ENCODE measurements around the gene OBSCN.

OBSCN gene

DNA sequence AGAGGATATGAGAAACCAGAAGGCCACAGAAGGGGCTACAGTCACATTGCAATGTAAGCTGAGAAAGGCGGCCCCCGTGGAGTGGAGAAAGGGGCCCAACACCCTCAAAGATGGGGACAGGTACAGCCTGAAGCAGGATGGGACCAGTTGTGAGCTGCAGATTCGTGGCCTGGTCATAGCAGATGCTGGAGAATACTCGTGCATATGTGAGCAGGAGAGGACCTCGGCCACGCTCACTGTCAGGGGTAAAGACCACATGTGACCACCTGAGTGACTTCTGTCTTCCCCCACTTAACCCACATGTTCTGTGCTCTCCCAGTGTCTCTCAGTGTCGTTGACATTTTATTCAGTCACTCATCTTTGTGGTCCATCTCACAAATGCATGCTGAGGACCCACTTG, 92.1 kb downstream of the OBSCN start:
- TF ChIP-seq EZH2 (IDR thresholded peaks at IDR 0.05; ENCODE audit: borderline replicate concordance, low read length) = no peak
- TF ChIP-seq, protein P1, sequence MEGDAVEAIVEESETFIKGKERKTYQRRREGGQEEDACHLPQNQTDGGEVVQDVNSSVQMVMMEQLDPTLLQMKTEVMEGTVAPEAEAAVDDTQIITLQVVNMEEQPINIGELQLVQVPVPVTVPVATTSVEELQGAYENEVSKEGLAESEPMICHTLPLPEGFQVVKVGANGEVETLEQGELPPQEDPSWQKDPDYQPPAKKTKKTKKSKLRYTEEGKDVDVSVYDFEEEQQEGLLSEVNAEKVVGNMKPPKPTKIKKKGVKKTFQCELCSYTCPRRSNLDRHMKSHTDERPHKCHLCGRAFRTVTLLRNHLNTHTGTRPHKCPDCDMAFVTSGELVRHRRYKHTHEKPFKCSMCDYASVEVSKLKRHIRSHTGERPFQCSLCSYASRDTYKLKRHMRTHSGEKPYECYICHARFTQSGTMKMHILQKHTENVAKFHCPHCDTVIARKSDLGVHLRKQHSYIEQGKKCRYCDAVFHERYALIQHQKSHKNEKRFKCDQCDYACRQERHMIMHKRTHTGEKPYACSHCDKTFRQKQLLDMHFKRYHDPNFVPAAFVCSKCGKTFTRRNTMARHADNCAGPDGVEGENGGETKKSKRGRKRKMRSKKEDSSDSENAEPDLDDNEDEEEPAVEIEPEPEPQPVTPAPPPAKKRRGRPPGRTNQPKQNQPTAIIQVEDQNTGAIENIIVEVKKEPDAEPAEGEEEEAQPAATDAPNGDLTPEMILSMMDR (IDR thresholded peaks at IDR 0.05; ENCODE audit: low read length) = no peak
- no peaks in the 10 kb centered on the region for H3K9me2 ChIP-seq (ENCODE audit: low read depth, low read length)
- no peak overlapping the region for H3K9ac ChIP-seq (ENCODE audit: low read length)
- no peaks in the 10 kb centered on the region for H3F3A ChIP-seq (ENCODE audit: insufficient read depth, low read length)
- no peaks in the 10 kb centered on the region for H4K20me1 ChIP-seq (ENCODE audit: insufficient read depth, low read length)
- H2AFZ ChIP-seq (ENCODE audit: low read length) = no peak overlapping the region
- no peaks in the 10 kb centered on the region for H3K79me2 ChIP-seq (ENCODE audit: insufficient read depth, low read length)
- peaks cover 13% of the 10 kb centered on the region for H3K9me3 ChIP-seq (ENCODE audit: low read length)
- peaks cover 8% of the 10 kb centered on the region; the same call in 1 of the 2 replicates for H3K27me3 ChIP-seq (ENCODE audit: insufficient read depth, low read length)
- no peaks in the 10 kb centered on the region for H3K4me1 ChIP-seq (ENCODE audit: insufficient read depth, low read length, severe bottlenecking)
- H3K27ac ChIP-seq (ENCODE audit: low read depth, low read length, poor library complexity, severe bottlenecking) = no peak overlapping the region
- H3K4me2 ChIP-seq (ENCODE audit: low read length) = no peak overlapping the region
- no peaks in the 10 kb centered on the region; the same call in 1 of the 2 replicates for H3K36me3 ChIP-seq (ENCODE audit: insufficient read depth, low read length)
- H3K4me3 ChIP-seq (ENCODE audit: low read depth, low read length, poor library complexity, severe bottlenecking) = no peak overlapping the region

DNA sequence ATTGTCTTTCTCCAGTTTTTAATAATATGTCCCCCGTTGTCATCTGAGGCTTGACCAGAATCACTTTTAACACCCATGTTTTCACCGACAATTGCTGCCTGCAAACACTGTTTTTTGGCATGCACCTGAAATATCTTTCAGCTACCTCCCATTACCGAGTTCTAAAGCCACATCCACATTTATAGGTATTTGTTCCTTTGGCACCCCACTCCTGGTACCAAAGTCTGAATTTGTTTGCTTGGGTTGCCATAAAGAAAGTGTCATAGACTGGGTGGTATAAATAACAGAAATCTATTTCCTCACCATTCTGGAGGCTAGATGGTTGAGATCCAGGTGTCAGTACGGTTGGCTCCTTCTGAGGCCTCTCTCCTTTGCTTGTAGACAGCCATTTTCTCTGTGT, 94.2 kb downstream of the OBSCN start:
- Histone ChIP-seq H3K27me3 (ENCODE audit: insufficient read depth, low read length) (peaks cover 2% of the 10 kb centered on the region; the same call in 1 of the 2 replicates), H3K9ac (ENCODE audit: low read length) (no peak overlapping the region), H3K9me2 (ENCODE audit: low read depth, low read length) (no peaks in the 10 kb centered on the region), H3F3A (ENCODE audit: insufficient read depth, low read length) (no peaks in the 10 kb centered on the region), H4K20me1 (ENCODE audit: insufficient read depth, low read length) (no peaks in the 10 kb centered on the region), H3K36me3 (ENCODE audit: insufficient read depth, low read length) (no peaks in the 10 kb centered on the region; the same call in 1 of the 2 replicates), H3K9me3 (ENCODE audit: low read length) (peaks cover 13% of the 10 kb centered on the region), H3K27ac (ENCODE audit: low read depth, low read length, poor library complexity, severe bottlenecking) (no peak overlapping the region), H3K4me1 (ENCODE audit: insufficient read depth, low read length, severe bottlenecking) (no peaks in the 10 kb centered on the region), H3K79me2 (ENCODE audit: insufficient read depth, low read length) (no peaks in the 10 kb centered on the region), H2AFZ (ENCODE audit: low read length) (no peak overlapping the region), H3K4me2 (ENCODE audit: low read length) (no peak overlapping the region), H3K4me3 (ENCODE audit: low read depth, low read length, poor library complexity, severe bottlenecking) (no peak overlapping the region)
- TF ChIP-seq, protein P1 (IDR thresholded peaks at IDR 0.05; ENCODE audit: low read length) = no peak
- no peak for TF ChIP-seq EZH2 (IDR thresholded peaks at IDR 0.05; ENCODE audit: borderline replicate concordance, low read length)

- Histone ChIP-seq H3K4me3 (ENCODE audit: low read depth, low read length, poor library complexity, severe bottlenecking) (no peak overlapping the region), H3F3A (ENCODE audit: insufficient read depth, low read length) (no peaks in the 10 kb centered on the region), H3K27me3 (ENCODE audit: insufficient read depth, low read length) (no peaks in the 10 kb centered on the region; the same call in 1 of the 2 replicates), H3K4me2 (ENCODE audit: low read length) (no peak overlapping the region), H3K9me3 (ENCODE audit: low read length) (peaks cover 13% of the 10 kb centered on the region), H3K9me2 (ENCODE audit: low read depth, low read length) (no peaks in the 10 kb centered on the region), H2AFZ (ENCODE audit: low read length) (no peak overlapping the region), H3K36me3 (ENCODE audit: insufficient read depth, low read length) (no peaks in the 10 kb centered on the region), H3K9ac (ENCODE audit: low read length) (no peak overlapping the region), H3K79me2 (ENCODE audit: insufficient read depth, low read length) (no peaks in the 10 kb centered on the region), H3K27ac (ENCODE audit: low read depth, low read length, poor library complexity, severe bottlenecking) (no peak overlapping the region), H3K4me1 (ENCODE audit: insufficient read depth, low read length, severe bottlenecking) (no peaks in the 10 kb centered on the region), H4K20me1 (ENCODE audit: insufficient read depth, low read length) (no peaks in the 10 kb centered on the region)
- TF ChIP-seq, protein P1 (IDR thresholded peaks at IDR 0.05; ENCODE audit: low read length) = no peak
- TF ChIP-seq EZH2 (IDR thresholded peaks at IDR 0.05; ENCODE audit: borderline replicate concordance, low read length) = no peak
Measured at GRCh38 chr1:228303596-228303995, 95.8 kb downstream of the OBSCN start.
